H1 (cell line): ENCODE measurements around the gene GCK. TPM values are rescaled to one million over a fixed set of nuclear protein-coding genes. Genes with fewer than 3 reads are reported as not detected.

Source experiments
- BACH1 ChIP-seq: IDR thresholded peaks from 2 replicates; pipeline ENCODE4 v1.6.1; 2012; ENCODE audit warnings: low read length, improper control_type of control experiment
- CREB1 ChIP-seq: IDR thresholded peaks from 2 replicates; pipeline ENCODE4 v1.6.1; 2012; ENCODE audit warnings: inconsistent platforms
- EGR1 ChIP-seq: IDR thresholded peaks from 2 replicates; pipeline ENCODE4 v1.6.1; 2011; ENCODE audit warnings: low read depth, low read length, borderline replicate concordance
- EP300 ChIP-seq, 2 experiments: IDR thresholded peaks; 1 replicate in 1 of 2; 2 replicates in 1 of 2; pipeline ENCODE4 v1.6.1; 2011 to 2012; ENCODE audit warnings: low read depth in 2 of 2, low read length in 2 of 2, mild to moderate bottlenecking in 2 of 2, borderline replicate concordance in 1 of 2, inconsistent platforms in 1 of 2, moderate library complexity in 1 of 2
- HDAC2 ChIP-seq, 2 experiments: fragments of 300-600 bp in 1 of 2; sonication (generic) in 1 of 2; IDR thresholded peaks; 2 replicates each; pipeline ENCODE4 v1.6.1; 2011 to 2012; ENCODE audit warnings: low read depth in 2 of 2, low read length in 2 of 2, mild to moderate bottlenecking in 2 of 2, moderate library complexity in 2 of 2, borderline replicate concordance in 1 of 2, inconsistent platforms in 1 of 2
- KDM4A ChIP-seq: IDR thresholded peaks from one replicate; pipeline ENCODE4 v1.7.1; 2012; ENCODE audit warnings: low read depth, mild to moderate bottlenecking, moderate library complexity, low read length, inconsistent platforms; ENCODE audit not compliant: severe bottlenecking
- SIN3A ChIP-seq, 2 experiments: IDR thresholded peaks in 1 of 2; conservative IDR thresholded peaks in 1 of 2; 2 replicates each; pipeline ENCODE4 v1.6.1; 2011 to 2012; ENCODE audit warnings: low read length in 2 of 2, improper control_type of control experiment in 1 of 2, low read depth in 1 of 2, mild to moderate bottlenecking in 1 of 2
- polyA plus RNA-seq, 7 experiments: library from polyadenylated mRNA; depleted of rRNA in 3 of 7; stranded (reverse) in 5 of 7; unstranded in 2 of 7; fragments of >200 nt in 5 of 7; fragments of 200-250 nt in 2 of 7; gene quantifications; 1 replicate in 5 of 7; 2 replicates in 1 of 7; 4 replicates in 1 of 7; pipeline versions ENCODE4 v1.2.1 to v1.2.3, GENCODE V29; 2011 to 2013; ENCODE audit warnings: missing spikeins in 2 of 7, mixed read lengths in 2 of 7
- total RNA-seq: library from RNA; stranded (reverse); fragmentation: NEBNext Ultra II Directional; extraction: Animal tissue kit (Norgen Biotek cat#: 25700); gene quantifications from 2 replicates; pipeline ENCODE4 v1.2.1, GENCODE V29; 2021
- TF ChIP-seq, protein P1 (sequence below): IDR thresholded peaks from 2 replicates; pipeline ENCODE4 v1.6.1; 2012; ENCODE audit warnings: low read length, inconsistent platforms

Gene GCK
- total and polyA plus RNA-seq, 2 of the 8 experiments (the other 6 are each of a cell fraction or from before 2014, with no cell fraction given), result 2.4 to 4.9 TPM

DNA sequence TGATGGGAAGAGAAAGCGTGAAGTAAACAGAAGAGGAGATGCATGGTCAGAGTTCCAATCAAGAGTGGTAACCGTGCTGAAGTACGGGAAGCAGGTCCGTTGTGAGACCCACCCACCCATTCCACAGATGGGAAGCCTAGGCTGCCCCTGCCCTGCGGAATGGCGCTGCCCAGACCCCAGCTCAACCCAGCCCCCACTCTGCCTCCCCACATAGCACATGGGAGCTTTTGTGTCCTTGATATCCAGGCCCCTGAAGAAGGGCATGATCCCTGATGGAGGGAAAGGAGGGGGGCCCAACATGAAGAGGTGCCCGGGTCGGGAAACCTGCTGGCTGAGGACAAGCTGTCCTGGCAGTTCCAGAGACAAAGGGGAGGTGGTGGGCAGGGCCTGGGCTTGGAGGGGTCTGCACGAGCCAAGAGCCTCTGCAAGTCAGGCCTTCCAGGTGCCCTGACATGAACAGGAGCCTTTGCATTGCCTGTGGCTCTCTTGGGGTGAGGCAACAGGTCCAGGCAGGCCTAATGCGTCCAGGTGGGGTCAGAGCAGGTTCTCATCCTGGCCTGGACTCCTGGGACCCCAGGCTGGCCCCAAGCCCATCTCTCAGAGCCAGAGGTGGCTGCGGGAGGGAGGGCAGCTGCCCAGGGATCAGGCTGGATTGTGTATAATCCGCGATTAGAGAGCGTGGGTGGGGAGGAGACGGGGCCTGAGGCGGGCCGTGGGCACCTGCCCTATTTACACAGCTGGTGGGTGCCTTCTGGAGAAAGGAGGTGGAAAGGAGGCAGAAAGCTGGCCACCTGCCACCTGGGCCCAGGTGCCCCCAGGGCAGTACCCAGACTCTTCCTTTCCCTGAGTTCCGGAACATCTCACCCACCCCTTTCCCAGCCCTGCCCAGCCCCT lies 35.1 kb upstream of the GCK start (continued):
- TF ChIP-seq HDAC2 (IDR thresholded peaks at IDR 0.05; ENCODE audit: borderline replicate concordance in 1 of 2, low read depth in 2 of 2, low read length in 2 of 2) (no peak), EP300 (IDR thresholded peaks at IDR 0.05; ENCODE audit: borderline replicate concordance in 1 of 2, low read depth in 2 of 2, low read length in 2 of 2) (no peak), BACH1 (no peak), KDM4A (no peak), EGR1 (no peak), CREB1 (no peak), SIN3A (conservative IDR thresholded peaks at IDR 0.05 in 1 of 2, IDR thresholded peaks at IDR 0.05 in 1 of 2; ENCODE audit: low read depth in 1 of 2, low read length in 2 of 2) (no peak)
- TF ChIP-seq, protein P1, sequence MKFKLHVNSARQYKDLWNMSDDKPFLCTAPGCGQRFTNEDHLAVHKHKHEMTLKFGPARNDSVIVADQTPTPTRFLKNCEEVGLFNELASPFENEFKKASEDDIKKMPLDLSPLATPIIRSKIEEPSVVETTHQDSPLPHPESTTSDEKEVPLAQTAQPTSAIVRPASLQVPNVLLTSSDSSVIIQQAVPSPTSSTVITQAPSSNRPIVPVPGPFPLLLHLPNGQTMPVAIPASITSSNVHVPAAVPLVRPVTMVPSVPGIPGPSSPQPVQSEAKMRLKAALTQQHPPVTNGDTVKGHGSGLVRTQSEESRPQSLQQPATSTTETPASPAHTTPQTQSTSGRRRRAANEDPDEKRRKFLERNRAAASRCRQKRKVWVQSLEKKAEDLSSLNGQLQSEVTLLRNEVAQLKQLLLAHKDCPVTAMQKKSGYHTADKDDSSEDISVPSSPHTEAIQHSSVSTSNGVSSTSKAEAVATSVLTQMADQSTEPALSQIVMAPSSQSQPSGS, result no peak
- TF ChIP-seq, all 59 proteins: peak for 0
